ENCODE results near the gene SLC6A7.

Gene SLC6A7

DNA sequence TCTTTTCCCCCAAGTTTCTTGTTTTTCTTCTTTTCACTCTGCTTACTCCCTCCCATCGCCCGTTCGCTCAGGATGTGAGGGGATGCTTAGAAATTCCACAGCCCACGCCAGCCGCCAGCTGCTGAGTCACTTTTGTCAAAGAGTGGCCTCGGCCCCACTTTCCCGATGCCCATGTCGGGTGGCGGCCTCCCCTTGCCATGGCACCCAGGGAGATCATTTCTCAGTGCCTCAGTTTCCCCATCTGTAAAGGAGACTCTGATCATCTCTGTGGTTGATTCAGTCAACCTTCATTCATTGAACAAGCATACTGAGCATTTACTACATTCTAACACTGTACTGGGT, 33.9 kb upstream of the SLC6A7 start:
- no peak for DNase-seq

DNA sequence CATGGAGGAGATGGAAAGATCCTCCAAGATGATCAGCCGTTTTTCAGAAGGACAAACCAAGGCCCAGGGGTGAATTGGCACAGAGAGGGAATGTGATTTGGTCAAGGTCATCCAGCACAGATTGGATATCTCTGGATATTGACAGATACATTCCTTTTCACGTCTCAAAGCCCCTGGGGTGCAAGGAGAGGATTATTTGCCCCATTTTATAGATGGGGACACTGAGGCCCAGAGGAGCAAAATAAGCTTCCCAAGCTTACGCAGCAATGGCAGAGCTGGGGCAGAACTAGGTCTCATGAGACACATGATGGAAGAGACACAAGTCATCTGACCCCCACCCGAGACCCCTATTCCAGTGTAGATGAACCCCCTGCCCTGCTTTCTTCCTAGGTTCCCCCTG, 33.3 kb upstream of the SLC6A7 start:
- DNase-seq = no peak

DNA sequence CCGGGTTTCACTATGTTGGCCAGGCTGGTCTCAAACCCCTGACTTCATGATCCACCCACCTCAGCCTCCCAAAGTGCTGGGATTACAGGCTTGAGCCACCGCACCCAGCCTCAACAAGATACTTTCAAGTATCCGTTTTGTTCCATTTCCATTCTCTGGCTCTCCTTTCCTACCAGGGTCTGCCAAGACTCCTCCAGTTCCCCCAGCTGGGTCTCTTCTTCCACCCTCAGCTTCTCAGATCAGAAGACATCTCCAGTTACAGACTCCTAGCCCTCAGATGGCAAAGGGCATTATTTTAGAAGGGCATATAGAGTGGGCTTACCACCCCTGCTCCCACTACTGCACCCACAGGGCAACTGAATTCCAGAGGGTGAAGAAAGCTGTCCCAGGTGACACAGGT, 32.7 kb upstream of the SLC6A7 start:
- DNase-seq = no peak

GRCh38 chr5:150158170-150158949, 31.5 kb upstream of the SLC6A7 start:
- DNase-seq = no peak

DNA sequence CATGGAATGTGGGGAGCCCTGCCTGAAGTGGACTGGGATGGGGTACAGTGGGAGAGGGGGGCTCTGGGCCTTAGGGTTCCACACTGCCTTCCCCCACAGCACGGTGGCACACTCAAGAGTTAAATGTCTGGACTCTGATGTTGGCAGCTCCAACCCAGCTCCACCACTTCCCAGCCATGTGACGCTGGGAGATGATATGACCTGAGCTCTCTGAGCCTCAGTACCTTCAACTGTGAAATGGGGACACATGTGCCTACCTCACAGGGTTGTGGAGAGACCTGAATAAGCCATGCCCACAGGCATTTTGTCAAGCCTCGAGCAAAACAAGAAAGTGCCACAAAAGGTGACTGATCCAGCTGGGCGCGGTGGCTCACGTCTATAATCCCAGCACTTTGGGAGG, 30.8 kb upstream of the SLC6A7 start:
- no peak for DNase-seq

DNA sequence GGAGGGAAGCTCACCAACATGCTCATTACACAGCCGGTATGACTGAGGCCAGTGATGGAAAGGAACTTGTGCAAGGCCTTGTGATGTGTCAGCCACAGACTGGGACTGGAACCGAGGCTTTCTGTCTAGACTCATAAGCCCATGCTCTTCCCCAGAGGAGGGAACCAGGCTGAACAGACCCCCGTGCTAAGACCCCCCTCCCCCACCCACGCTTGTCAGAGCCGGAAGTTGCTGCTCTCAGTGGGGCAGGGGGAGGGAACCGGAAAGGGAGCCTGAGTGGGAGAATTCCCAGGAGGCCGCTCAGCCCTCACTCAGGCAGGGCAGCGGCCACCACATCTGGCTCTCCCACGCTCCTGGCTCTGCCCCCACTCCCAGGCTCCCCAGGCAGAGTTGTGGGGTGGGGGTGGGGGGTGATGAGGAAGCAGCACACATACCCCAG, 30.1 kb upstream of the SLC6A7 start:
- peak; percentile 42 for DNase-seq

- no peak for DNase-seq
Measured at GRCh38 chr5:150160448-150161081, 29.3 kb upstream of the SLC6A7 start.

GRCh38 chr5:150161242-150162141, 28.4 kb upstream of the SLC6A7 start:
- peak; percentile 58 for DNase-seq

GRCh38 chr5:150162142-150162513, 27.7 kb upstream of the SLC6A7 start:
- no peak for DNase-seq

GRCh38 chr5:150163035-150163434, 26.8 kb upstream of the SLC6A7 start:
- no peak for DNase-seq

DNA sequence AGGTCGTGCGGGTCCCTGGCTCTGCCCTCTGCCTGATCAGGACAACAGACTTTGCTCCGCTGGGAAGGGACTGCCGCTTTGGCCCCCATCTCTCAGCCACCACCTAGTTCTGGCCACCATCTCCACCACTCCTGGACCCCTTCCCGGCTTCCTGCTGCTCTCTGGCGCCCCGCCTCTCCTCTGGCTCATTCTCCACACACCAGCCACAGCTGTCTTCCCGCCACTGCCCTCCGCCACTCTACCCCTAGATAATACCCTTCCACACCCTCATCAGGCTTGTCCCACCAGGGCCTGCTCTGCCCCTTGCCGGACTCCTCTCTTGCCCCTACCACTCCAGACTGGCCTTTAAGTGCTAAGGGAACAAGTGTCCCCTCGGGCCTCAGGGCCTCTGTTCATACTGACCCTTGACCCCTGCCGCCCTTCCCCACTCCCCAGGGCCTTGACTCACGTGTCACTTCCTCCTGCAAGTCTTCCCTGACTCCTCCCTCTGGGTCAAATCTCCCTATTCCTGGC, 26.3 kb upstream of the SLC6A7 start:
- DNase-seq = no peak

GRCh38 chr5:150164211-150164980, 25.5 kb upstream of the SLC6A7 start:
- DNase-seq = no peak

DNA sequence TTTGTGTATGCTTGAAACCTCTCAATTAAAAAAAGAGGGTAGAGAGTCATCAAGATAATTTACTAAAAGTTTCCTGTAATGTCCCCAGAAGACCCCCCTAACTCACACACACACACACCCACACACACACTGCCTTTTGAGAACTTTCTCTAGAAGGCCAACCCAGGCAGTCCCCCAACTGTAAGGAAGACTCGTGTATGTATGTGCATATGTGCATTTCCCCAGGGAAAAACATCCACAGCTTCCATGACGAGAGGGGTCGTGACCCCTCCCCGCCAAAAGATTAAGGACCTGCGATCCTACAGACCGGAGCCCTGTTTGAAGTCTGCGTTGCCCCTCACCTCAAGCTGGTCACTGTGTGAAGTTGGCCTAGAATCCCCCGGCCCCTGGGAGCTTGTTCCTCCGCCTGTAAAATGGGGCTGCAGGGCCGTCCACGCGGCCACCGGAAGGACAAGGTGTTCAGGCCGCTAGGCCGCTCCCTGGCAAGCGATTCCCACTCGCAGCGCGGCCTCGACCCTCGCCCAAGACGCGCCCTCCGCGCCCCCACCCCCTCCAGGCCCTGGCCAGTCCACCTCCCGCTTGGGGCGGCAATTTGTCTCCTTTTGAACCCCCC, 23.7 kb upstream of the SLC6A7 start:
- DNase-seq = no peak

GRCh38 chr5:150166650-150167511, 23.0 kb upstream of the SLC6A7 start, which contains the start of gene CDX1:
TSS of gene CDX1 (plus strand) at chr5:150166778. CDS start at chr5:150166877, 99 bp downstream.
- no peak for DNase-seq

GRCh38 chr5:150167512-150167850, 22.4 kb upstream of the SLC6A7 start:
- DNase-seq = no peak

DNA sequence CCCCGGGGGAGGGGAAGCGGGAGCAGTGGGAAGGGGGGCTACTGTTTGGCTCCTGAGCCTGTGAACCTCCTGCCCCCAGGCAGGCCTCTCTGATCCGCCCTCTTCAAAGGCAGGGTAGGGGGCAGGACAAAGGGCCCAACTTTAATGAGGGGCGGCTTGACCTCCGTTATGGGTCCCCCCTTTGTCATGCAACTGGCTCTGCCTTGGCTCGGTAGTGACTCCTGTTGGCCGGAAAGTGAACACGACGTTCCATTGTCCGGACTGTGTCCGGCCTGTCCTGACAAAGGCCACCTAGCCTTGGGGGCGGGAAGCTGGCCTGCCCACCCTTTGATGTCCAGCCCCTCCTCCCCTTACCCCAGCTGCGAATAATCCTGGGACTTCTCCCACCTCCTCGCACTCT, 22.0 kb upstream of the SLC6A7 start:
- DNase-seq = no peak

GRCh38 chr5:150168864-150169263, 21.0 kb upstream of the SLC6A7 start:
- DNase-seq = no peak

DNA sequence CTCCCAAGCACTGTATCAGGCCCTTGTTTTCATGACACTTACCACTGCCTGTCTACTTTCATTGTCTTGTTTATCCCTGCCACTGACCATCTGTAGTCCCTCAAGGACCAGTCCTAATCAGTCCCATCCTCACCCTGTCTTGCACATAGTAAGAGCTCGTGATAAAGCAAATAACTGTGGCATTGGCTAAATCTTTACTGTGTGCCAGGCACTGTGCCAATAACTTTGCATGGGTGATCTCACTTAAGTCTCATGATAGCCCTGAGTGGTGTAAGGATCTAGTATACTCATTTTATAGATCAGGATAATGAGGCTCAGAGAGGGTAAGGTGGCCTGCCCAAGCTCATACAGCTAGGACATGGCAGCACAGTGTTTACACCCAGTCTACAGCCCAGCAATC, 17.7 kb upstream of the SLC6A7 start:
- DNase-seq = no peak

DNA sequence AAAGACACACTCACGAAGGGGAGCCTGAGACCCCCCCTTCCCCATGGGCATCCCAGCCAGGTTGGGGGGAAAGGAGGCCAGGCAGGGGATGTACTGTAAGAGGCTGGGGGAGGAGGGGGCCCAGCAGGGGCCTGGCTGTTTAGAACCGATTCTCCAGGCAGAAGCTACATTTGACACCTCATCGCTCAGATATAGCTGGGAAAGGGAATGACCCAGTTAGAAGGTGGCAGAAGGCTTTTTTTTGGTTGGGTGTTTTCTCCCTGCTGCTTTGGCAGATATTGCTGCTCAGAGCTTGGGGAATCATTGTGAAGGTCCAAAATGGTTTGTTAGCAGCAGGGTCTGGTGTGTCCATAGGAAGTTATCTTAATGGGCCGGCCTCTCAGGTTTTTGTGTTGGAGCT, 17.3 kb upstream of the SLC6A7 start:
- no peak for DNase-seq

DNA sequence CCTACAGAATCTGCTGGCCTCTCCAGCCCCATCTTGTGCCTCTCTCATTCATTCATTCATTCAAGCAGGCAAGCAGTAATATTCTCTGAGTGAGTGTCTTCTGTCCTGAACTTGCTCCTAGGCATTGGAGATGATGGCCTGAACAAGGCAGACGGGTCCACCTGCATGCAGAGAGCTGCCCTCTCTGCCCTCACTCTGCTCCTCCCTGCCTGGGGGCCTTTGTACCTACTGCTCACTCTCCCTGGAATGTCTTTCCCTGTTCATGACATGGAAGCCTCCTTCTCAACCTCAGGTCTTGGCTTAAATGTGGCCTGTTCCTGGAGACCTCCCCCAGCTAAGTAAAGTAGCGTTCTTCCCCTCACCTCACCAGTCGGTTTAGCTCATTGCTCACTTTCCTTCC, 16.7 kb upstream of the SLC6A7 start:
- no peak for DNase-seq

DNA sequence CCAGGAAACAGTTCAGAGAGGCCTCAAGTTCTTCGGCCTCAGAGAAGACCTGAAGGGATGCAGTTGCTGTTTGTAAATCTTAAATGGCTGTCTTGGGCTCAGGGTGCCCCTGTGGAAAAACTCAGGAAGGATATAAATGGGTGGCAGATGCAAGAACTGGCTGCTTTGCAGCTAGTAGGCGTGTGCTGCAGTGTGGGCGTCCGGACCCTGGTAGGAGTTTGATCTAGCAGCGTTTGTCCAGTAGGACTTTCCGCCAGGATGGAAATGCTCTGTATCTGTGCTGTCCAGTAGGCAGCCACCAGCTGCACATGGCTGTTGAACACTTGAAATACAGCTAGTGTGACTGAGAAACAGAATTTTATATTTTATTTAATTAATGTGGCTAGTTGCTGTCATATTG, 15.6 kb upstream of the SLC6A7 start:
- no peak for DNase-seq

Measured in NK-92 treated with Interleukin-12 subunit alpha and Interleukin-12 subunit beta, amount 100 ng/mL, for 24 hours (cell line).